A549 (cell line): ENCODE measurements around the gene SH3GL2.

ENCODE experiments used
- CHD2 ChIP-seq: fragments of 150-350 bp; IDR thresholded peaks from 2 replicates; pipeline ENCODE4 v1.6.1; 2014; ENCODE audit warnings: low read length; ENCODE audit not compliant: partially characterized antibody
- CTCF ChIP-seq: fragments of >200 bp; sonication (Bioruptor Twin); formaldehyde crosslinking; IDR thresholded peaks from 3 replicates; pipeline ENCODE4 v1.5.1; 2016
- FOXS1 ChIP-seq: fragments of 250-450 bp; sonication (Bioruptor Pico); IDR thresholded peaks from 2 replicates; pipeline ENCODE4 v1.5.0; 2020; ENCODE audit warnings: mild to moderate bottlenecking, moderate library complexity
- JUNB ChIP-seq: fragments of >200 bp; sonication (Bioruptor Twin); formaldehyde crosslinking; IDR thresholded peaks from 2 replicates; pipeline ENCODE4 v1.6.1; 2016
- MAFK ChIP-seq: fragments of 450-650 bp; IDR thresholded peaks from 2 replicates; pipeline ENCODE4 v1.6.1; 2014; ENCODE audit not compliant: partially characterized antibody
- MYC ChIP-seq: IDR thresholded peaks from 2 replicates; pipeline ENCODE4 v1.6.1; 2012; ENCODE audit warnings: mild to moderate bottlenecking, inconsistent platforms, low read length, improper control_type of control experiment, borderline replicate concordance
- POLR2A ChIP-seq: IDR thresholded peaks from 2 replicates; pipeline ENCODE4 v1.6.1; 2012; ENCODE audit warnings: mild to moderate bottlenecking, low read length
- RAD21 ChIP-seq, 2 experiments: fragments of >200 bp in 1 of 2; sonication (Bioruptor Twin) in 1 of 2; formaldehyde crosslinking in 1 of 2; IDR thresholded peaks in 1 of 2; conservative IDR thresholded peaks in 1 of 2; 2 replicates in 1 of 2; 3 replicates in 1 of 2; pipeline ENCODE4 v1.6.1; 2012 to 2018; ENCODE audit warnings: inconsistent platforms in 1 of 2
- USF2 ChIP-seq: fragments of 450-650 bp; IDR thresholded peaks from 2 replicates; pipeline ENCODE4 v1.6.1; 2014; ENCODE audit warnings: antibody characterized with exemption

GRCh38 chr9:17688834-17689233, 110.0 kb downstream of the SH3GL2 start:
- no peak for TF ChIP-seq MAFK
- no peak for TF ChIP-seq USF2
- TF ChIP-seq CTCF: no peak
- TF ChIP-seq POLR2A: no peak
- no peak for TF ChIP-seq FOXS1
- no peak for TF ChIP-seq RAD21 (conservative IDR thresholded peaks at IDR 0.05 in 1 of 2, IDR thresholded peaks at IDR 0.05 in 1 of 2)
- TF ChIP-seq CHD2: no peak
- no peak for TF ChIP-seq JUNB
- no peak for TF ChIP-seq MYC
